Fibroblast of villous mesenchyme (primary cell): ENCODE measurements around the gene CLDN34. TPM values are rescaled to one million over a fixed set of nuclear protein-coding genes. Genes with fewer than 3 reads are reported as not detected.

Experiments used
- DNase-seq: peaks from one replicate; pipeline ENCODE4 v3.0.0-alpha.2; 2010; ENCODE audit warnings: low read depth
- H3K4me3 ChIP-seq: 2 replicates; pipeline ENCODE4 v1.5.1; 2011; ENCODE audit warnings: low read depth, mild to moderate bottlenecking, low read length
- CTCF ChIP-seq: IDR thresholded peaks from 2 replicates; pipeline ENCODE4 v1.5.1; 2012; ENCODE audit warnings: low read depth, mild to moderate bottlenecking, low read length; ENCODE audit not compliant: insufficient read depth
- total RNA-seq: library from RNA; depleted of rRNA; stranded (reverse); fragments of >200 nt; gene quantifications from 2 replicates; pipeline ENCODE4 v1.2.3, GENCODE V29; 2012

The CLDN34 gene
- total RNA-seq, 1 donor = not detected

GRCh38 chrX:9927698-9928482 lies 39.3 kb upstream of the CLDN34 start:
- DNase-seq = no peak
- no peak for TF ChIP-seq CTCF
- H3K4me3 ChIP-seq = no peak overlapping the region

- DNase-seq = no peak
- TF ChIP-seq CTCF = no peak
- H3K4me3 ChIP-seq = no peak overlapping the region
These were observed 31.7 kb upstream of the CLDN34 start for GRCh38 chrX:9935436-9935835.

GRCh38 chrX:9937761-9938160 lies 29.4 kb upstream of the CLDN34 start:
- DNase-seq = no peak
- no peak overlapping the region for H3K4me3 ChIP-seq
- TF ChIP-seq CTCF = no peak

GRCh38 chrX:9938516-9938915 lies 28.6 kb upstream of the CLDN34 start:
- DNase-seq = no peak
- H3K4me3 ChIP-seq = no peak overlapping the region
- no peak for TF ChIP-seq CTCF

- peak; percentile 3 for DNase-seq
- TF ChIP-seq CTCF = no peak
- H3K4me3 ChIP-seq = no peak overlapping the region
These were observed 26.7 kb upstream of the CLDN34 start for GRCh38 chrX:9940421-9940820.

- no peak for TF ChIP-seq CTCF
- H3K4me3 ChIP-seq = no peak overlapping the region
- no peak for DNase-seq
These were observed 25.1 kb upstream of the CLDN34 start for GRCh38 chrX:9942086-9942485.

- TF ChIP-seq CTCF = no peak
- DNase-seq = no peak
- no peak overlapping the region for H3K4me3 ChIP-seq
These were observed 23.7 kb upstream of the CLDN34 start for GRCh38 chrX:9943420-9943819.
